Measurements from ENCODE around the gene CNIH2. TPM values are rescaled to one million over a fixed set of nuclear protein-coding genes. Genes with fewer than 3 reads are reported as not detected.
"Not testable (repeated sequence)": the region's sequence is repeated elsewhere in the genome, so short reads cannot be mapped to it uniquely, and the experiment has no call there.

Gene CNIH2
- total RNA-seq, 1 donor from 2014 or later, result 2.7 TPM

DNA sequence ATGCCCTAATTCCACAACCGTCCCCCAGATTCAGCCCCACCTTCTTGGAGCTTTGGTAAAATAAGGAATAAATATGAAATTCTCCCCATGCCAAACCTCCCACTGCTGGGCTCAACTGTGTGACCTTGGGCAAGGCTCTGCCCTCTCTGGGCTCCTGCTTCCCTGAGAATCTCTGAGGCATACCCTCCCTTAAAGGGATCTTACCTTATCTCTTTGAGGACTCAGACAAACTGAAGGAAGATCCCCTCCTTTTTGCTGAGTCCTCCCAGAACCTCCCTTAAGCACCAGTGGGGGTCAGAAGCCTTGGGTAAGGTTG, 36.2 kb downstream of the CNIH2 start:
- no peaks in the 10 kb centered on the region for H3K36me3 Mint-ChIP-seq (ENCODE audit: low read depth)
- H3K4me3 Mint-ChIP-seq, result peak overlapping the region; percentile 63
- peak overlapping the region; percentile 63 for H3K27ac Mint-ChIP-seq
- DNase-seq, result no peak
- intact Hi-C loops (cut with micrococcal nuclease), result no loop called here
- H3K9me3 Mint-ChIP-seq, result no peaks in the 10 kb centered on the region
- peaks cover 3% of the 10 kb centered on the region for H3K27me3 Mint-ChIP-seq
- H3K4me1 Mint-ChIP-seq, result peaks cover 36% of the 10 kb centered on the region

- Mint-ChIP-seq H3K36me3 (ENCODE audit: low read depth) (no peaks in the 10 kb centered on the region), H3K9me3 (no peaks in the 10 kb centered on the region), H3K27me3 (peaks cover 3% of the 10 kb centered on the region), H3K27ac (peak overlapping the region; percentile 53), H3K4me3 (peak overlapping the region; percentile 14), H3K4me1 (peaks cover 39% of the 10 kb centered on the region)
- intact Hi-C loops (cut with micrococcal nuclease), result no loop called here
- no peak for DNase-seq
Observed at GRCh38 chr11:66314561-66315497, 36.9 kb downstream of the CNIH2 start.

- peaks cover 40% of the 10 kb centered on the region for H3K4me1 Mint-ChIP-seq
- H3K27me3 Mint-ChIP-seq, result peaks cover 3% of the 10 kb centered on the region
- H3K36me3 Mint-ChIP-seq (ENCODE audit: low read depth), result no peaks in the 10 kb centered on the region
- H3K9me3 Mint-ChIP-seq, result no peaks in the 10 kb centered on the region
- H3K4me3 Mint-ChIP-seq, result peak overlapping the region; percentile 14
- H3K27ac Mint-ChIP-seq, result peak overlapping the region; percentile 53
- intact Hi-C loops (cut with micrococcal nuclease), result no loop called here
- DNase-seq, result no peak
Observed at GRCh38 chr11:66315498-66315885, 37.5 kb downstream of the CNIH2 start.

GRCh38 chr11:66315921-66316811, 38.2 kb downstream of the CNIH2 start:
- Mint-ChIP-seq H3K27me3 (peaks cover 3% of the 10 kb centered on the region), H3K4me1 (peaks cover 40% of the 10 kb centered on the region), H3K27ac (no peak overlapping the region), H3K9me3 (no peaks in the 10 kb centered on the region), H3K36me3 (ENCODE audit: low read depth) (no peaks in the 10 kb centered on the region), H3K4me3 (no peak overlapping the region)
- DNase-seq, result no peak
- intact Hi-C loops (cut with micrococcal nuclease), result no loop called here

GRCh38 chr11:66316849-66317251, 38.9 kb downstream of the CNIH2 start, which contains the start of gene CD248:
TSS of gene CD248 (minus strand) at chr11:66317044. CDS start at chr11:66317027, 17 bp downstream.
- Mint-ChIP-seq H3K9me3 (no peaks in the 10 kb centered on the region), H3K27ac (peak within 1 kb of the TSS; percentile 63), H3K36me3 (ENCODE audit: low read depth) (no peaks in the 10 kb centered on the region), H3K4me1 (peaks cover 39% of the 10 kb centered on the region), H3K4me3 (peak within 1 kb of the TSS; percentile 41), H3K27me3 (peaks cover 3% of the 10 kb centered on the region)
- intact Hi-C loops (cut with micrococcal nuclease), result no loop called here
- no peak for DNase-seq

DNA sequence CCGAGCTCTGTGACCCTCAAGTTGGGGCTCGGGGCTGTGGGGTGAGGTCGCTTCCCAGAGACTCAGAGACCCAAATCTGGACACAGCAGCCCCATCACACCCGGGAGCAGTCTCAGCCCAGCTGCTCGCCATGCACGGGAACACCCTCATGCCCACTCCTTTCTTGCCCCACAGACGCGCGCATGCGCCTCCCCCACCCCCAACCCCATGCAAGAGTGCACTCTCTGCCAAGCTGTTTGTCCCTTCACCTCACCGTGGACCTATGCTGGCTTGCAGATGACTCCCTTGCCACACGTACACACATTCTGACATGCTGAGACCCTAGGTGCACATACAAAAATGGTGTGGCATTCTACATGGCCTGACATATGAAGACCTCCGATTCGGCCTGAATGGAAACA, 39.3 kb downstream of the CNIH2 start:
- Mint-ChIP-seq H3K4me1 (peaks cover 36% of the 10 kb centered on the region), H3K27me3 (peaks cover 3% of the 10 kb centered on the region), H3K9me3 (no peaks in the 10 kb centered on the region), H3K27ac (peak overlapping the region; percentile 62), H3K36me3 (ENCODE audit: low read depth) (no peaks in the 10 kb centered on the region), H3K4me3 (peak overlapping the region; percentile 41)
- DNase-seq, result no peak
- intact Hi-C loops (cut with micrococcal nuclease), result no loop called here

- Mint-ChIP-seq H3K4me1 (peaks cover 35% of the 10 kb centered on the region), H3K9me3 (no peaks in the 10 kb centered on the region), H3K27ac (peak overlapping the region; percentile 63), H3K27me3 (peaks cover 3% of the 10 kb centered on the region), H3K36me3 (ENCODE audit: low read depth) (no peaks in the 10 kb centered on the region), H3K4me3 (peak overlapping the region; percentile 41)
- peak; percentile 77 for DNase-seq
- intact Hi-C loops (cut with micrococcal nuclease), result no loop called here
Observed at GRCh38 chr11:66317723-66318599, 40.0 kb downstream of the CNIH2 start.

DNA sequence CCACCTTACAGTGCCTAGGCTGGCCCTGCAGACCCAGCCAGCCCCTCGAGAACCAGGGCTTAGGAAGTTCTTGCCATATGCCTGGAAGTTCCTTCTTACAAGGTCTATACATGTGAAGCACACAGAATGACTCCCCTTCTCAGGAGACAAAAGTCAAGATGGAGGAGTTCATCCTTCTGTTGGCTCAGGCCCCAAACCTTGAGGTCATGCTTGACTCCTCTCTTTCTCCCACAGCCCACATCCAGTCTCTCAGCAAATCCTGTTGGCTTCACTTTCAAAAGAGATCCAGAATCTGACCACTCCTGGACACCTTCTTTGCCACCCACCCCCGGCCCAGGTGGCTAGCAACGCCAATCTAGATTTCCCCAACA, 40.6 kb downstream of the CNIH2 start:
- peak overlapping the region; percentile 34 for H3K27ac Mint-ChIP-seq
- intact Hi-C loops (cut with micrococcal nuclease), result no loop called here
- H3K36me3 Mint-ChIP-seq (ENCODE audit: low read depth), result no peaks in the 10 kb centered on the region
- DNase-seq, result no peak
- H3K4me1 Mint-ChIP-seq, result peaks cover 35% of the 10 kb centered on the region
- H3K4me3 Mint-ChIP-seq, result peak overlapping the region; percentile 41
- peaks cover 3% of the 10 kb centered on the region for H3K27me3 Mint-ChIP-seq
- H3K9me3 Mint-ChIP-seq, result no peaks in the 10 kb centered on the region

GRCh38 chr11:66320289-66320688, 42.3 kb downstream of the CNIH2 start:
- H3K4me3 Mint-ChIP-seq; intact Hi-C loops (cut with micrococcal nuclease); DNase-seq; H3K27me3 Mint-ChIP-seq; H3K9me3 Mint-ChIP-seq; H3K36me3 Mint-ChIP-seq (ENCODE audit: low read depth); H3K27ac Mint-ChIP-seq: not testable (repeated sequence)
- H3K4me1 Mint-ChIP-seq, result peaks cover 34% of the 10 kb centered on the region

GRCh38 chr11:66320748-66321147, 42.8 kb downstream of the CNIH2 start:
- DNase-seq; H3K27me3 Mint-ChIP-seq; intact Hi-C loops (cut with micrococcal nuclease); H3K27ac Mint-ChIP-seq; H3K9me3 Mint-ChIP-seq; H3K36me3 Mint-ChIP-seq (ENCODE audit: low read depth); H3K4me3 Mint-ChIP-seq: not testable (repeated sequence)
- peaks cover 34% of the 10 kb centered on the region for H3K4me1 Mint-ChIP-seq

DNA sequence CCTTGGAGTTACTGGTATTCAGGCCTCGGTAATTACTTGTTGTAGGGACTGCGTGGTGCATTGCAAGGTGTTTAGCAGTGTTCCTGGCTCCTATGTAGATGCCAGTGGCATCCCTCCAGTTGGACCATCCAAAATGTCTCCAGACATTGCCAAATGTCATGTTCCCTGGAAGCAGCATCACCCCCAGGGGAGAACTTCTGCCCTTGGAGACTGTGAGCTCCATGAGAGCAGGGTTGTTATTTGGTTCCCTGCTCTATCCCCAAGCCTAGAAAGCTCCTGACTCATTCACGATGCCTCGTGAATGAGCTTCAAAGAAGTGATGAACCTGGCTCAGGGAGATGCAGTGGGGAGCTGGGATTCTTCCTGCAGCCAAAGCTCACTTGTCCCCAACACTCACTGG, 43.6 kb downstream of the CNIH2 start:
- H3K27ac Mint-ChIP-seq, result no peak overlapping the region
- H3K4me1 Mint-ChIP-seq, result peaks cover 41% of the 10 kb centered on the region
- no peak for DNase-seq
- H3K9me3 Mint-ChIP-seq, result no peaks in the 10 kb centered on the region
- no peaks in the 10 kb centered on the region for H3K36me3 Mint-ChIP-seq (ENCODE audit: low read depth)
- H3K4me3 Mint-ChIP-seq, result no peak overlapping the region
- intact Hi-C loops (cut with micrococcal nuclease), result no loop called here
- no peaks in the 10 kb centered on the region for H3K27me3 Mint-ChIP-seq

- no peaks in the 10 kb centered on the region for H3K36me3 Mint-ChIP-seq (ENCODE audit: low read depth)
- H3K4me1 Mint-ChIP-seq, result peaks cover 45% of the 10 kb centered on the region
- H3K9me3 Mint-ChIP-seq, result no peaks in the 10 kb centered on the region
- H3K27me3 Mint-ChIP-seq, result no peaks in the 10 kb centered on the region
- intact Hi-C loops (cut with micrococcal nuclease), result no loop called here
- no peak overlapping the region for H3K4me3 Mint-ChIP-seq
- no peak for DNase-seq
- no peak overlapping the region for H3K27ac Mint-ChIP-seq
Observed at GRCh38 chr11:66322732-66323427, 44.9 kb downstream of the CNIH2 start.

DNA sequence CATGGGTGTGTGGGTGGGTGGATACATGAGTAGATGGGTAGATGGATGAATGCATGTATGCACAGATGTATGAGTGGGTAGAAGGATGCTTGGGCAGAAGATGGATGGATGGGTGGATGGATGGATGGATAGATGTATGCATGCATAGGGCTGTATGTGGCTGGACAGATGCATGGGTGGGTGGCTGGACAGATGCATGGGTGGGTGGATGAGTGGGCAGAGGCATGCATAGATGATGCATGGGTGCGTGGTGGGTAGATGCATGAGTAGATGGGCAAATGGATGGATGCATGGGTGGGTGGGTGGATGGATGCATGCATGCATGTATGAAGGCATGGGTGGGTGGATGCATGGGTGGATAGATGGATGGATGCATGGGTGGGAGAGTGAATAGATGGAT, 45.7 kb downstream of the CNIH2 start:
- H3K9me3 Mint-ChIP-seq, result no peaks in the 10 kb centered on the region
- H3K27ac Mint-ChIP-seq, result no peak overlapping the region
- H3K4me3 Mint-ChIP-seq, result no peak overlapping the region
- no peak for DNase-seq
- H3K27me3 Mint-ChIP-seq, result no peaks in the 10 kb centered on the region
- intact Hi-C loops (cut with micrococcal nuclease), result no loop called here
- H3K36me3 Mint-ChIP-seq (ENCODE audit: low read depth), result no peaks in the 10 kb centered on the region
- peaks cover 45% of the 10 kb centered on the region for H3K4me1 Mint-ChIP-seq

Measured in activated CD4-positive, alpha-beta T cell treated with anti-CD3 and anti-CD28 coated beads, Interleukin-2, amount 10 ng/mL, durations not matched to agents 24 days and 14 days (primary cell).